Measurements from ENCODE around the gene SERPINA1.

SERPINA1 gene

DNA sequence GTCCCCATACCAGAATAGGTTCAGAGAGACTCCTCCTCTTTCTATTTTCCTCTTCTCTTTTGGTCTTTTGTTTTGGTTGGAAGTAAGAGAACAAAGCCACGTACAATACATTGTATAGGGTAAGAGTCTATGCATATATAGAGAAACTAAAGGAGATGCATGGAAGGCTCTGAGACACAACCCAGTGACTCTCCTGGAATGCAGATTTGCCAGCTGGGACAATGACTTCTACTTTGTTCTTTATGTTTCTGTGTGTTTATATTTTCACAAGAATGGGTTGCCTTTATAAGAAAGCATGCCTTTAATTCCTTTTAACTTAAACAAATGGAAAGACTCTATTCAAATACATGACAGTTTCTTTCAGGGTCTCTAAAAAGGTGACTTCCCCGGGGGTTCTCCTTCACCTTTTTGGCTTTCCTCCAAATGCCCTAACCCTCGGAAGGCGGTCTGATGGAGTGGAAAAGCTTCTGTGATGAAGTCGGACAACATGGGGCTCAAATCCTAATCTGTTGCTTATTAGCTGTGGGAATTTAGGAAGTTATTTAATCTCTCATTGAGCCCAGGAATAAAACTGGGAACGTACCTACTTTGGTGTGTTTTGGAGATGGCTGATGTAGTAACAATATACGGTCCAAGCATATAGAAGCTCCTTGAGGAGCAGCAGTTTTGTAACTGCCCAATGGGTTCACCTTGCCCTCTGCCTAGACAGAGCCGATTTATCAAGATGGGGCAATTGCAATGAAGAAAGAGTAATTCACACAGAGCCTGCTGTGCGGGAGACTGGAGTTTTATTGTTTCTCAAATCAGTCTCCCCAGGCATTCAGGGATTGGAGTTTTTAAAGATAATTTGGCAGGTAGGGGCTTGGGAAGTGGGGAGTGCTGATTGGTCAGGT is 9.1 kb upstream of the SERPINA1 start:
- no peak for DNase-seq

DNA sequence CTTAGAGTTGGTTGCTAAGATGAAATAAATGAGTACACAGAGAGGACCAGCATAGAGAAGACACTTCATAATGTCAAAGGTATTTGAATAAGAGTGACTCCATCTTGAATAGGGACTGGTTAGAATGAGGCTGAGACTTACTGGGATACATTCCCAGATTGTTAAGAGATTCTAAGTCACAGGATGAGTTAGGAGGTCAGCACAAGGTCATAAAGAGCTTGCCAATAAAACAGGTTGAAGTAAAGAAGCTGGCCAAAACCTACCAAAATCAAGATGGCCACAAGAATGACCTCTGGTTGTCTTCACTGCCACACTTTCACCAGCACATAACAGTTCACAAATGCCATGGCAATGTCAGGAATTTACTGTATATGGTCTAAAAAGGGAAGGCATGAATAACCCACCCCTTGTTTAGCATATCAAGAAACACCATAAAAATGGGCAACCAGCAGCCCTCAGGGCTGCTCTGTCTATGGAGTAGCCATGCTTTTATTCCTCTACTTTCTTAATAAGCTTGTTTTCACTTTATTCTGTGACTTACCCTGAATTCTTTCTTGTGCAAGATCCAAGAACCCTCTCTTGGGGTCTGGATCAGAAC is 8.3 kb upstream of the SERPINA1 start:
- DNase-seq: no peak

GRCh38 chr14:94395888-94396574 is 7.6 kb upstream of the SERPINA1 start:
- DNase-seq: no peak

DNA sequence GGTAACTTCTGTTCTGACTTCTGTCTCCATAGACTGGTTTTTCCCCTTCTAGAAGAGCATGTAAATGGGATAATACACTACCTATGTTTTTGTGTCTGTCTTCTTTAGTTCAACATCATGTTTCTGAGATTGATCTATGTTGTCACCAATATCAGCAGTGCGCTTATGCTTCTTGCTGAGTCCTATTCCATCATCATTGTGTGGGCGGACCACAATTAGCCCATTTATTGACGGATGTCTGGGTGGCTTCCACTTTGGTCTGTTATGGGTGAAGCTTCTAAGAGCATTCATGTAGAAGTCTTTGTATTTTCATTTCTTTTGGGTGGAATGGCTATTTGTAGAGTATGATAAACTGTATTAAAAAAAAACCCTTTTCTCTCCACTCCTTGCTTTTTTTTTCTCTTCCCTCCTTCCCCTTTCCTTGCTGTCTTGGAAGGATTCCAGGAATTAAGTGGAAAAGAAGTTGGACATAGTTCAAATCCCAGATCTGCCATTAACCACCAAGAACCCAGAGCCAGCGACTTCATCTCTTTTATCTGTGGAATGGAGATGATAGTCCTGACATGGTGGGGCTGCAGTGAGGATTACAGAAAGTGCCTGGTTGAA is 7.0 kb upstream of the SERPINA1 start:
- DNase-seq: no peak

DNA sequence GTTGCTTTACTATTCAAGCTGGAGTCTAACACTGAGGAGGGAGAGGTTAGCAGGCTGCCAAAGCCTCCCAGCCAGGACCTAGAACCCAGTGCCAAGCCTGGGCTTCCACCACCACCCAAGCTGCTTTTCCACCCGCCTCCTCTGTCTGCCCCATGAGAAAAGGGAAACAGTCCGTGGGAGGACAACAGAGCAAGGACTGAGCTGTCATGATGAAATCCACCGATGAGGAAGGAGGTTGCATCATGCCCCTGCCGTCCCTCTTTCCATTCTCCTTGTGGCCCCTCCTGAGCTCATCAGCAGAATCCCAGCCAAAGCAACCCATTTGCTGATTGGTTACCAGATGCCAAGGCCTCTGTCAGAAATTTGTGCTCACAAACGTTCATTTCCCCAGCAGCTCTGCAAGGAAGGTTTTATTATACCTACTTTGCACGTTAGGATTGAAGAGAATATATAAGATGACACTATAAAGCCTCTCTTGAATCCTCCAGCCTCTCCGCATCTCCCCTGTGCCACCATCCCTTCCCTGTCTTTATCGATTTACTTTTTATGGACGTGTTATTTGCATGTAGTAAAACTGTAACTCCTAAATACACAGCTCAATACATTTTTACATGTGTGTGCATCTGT is 6.3 kb upstream of the SERPINA1 start:
- no peak for DNase-seq

DNA sequence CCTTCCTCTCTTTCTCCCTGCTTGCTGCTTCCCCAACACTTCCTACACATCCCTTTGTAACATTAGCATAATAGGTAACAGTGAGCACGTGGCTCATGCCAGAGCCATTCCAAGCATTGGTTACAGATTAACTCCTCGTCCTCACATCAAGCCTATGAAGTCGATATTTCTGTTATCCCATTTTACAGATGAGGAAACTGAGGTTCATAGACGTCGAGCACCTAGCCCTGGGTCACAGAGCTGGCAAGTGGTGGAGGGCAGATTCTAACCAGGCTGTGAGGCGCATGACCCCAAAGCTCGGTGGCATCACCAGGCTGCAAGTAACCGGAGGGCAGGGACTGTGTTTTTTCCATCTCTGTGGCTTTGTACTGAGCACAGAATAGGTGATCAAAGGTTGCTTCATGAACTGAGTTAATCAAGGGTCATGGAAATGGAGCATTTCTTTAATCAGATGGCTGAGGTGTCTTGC is 5.7 kb upstream of the SERPINA1 start:
- no peak for DNase-seq

GRCh38 chr14:94393474-94393873 is 5.1 kb upstream of the SERPINA1 start:
- DNase-seq: no peak

- DNase-seq: no peak
Measured at GRCh38 chr14:94392510-94392935, 4.1 kb upstream of the SERPINA1 start.

GRCh38 chr14:94391281-94391975 is 3.0 kb upstream of the SERPINA1 start:
- DNase-seq: no peak

DNA sequence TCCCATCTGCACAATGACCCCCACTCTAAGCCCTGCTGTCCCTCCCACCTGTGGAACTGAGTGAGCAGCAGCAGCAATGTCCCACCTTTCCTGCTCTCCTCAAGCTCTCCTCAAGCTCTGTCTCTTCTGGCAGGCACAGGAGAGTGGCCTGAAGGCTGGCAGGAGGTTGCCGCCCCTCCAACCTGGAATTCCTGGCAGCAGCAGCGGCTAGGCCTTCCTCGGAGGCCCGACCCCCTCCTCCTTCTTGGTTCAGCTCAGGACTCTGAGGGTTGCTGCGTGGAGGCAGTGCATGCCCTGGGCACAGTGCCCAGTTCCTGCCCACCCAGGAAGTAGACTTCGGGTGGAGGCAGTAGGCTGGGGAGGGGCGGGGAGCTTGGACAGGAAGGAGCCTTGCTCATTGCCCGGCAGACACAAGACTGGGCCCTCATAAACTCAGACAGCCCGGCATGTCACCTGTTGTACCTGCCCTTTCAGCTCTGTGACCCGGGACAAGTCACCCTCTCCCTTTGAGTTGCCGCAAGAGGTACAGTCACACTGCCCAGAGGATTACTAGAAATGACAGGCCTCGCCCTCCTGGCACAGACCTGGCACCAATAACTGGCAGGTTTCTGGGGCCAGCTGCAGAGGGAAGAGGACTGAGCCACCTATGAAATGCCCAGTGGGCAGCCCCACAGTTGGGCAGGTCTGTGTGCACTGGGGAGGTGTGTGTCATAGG is 2.1 kb upstream of the SERPINA1 start:
- DNase-seq: no peak

DNA sequence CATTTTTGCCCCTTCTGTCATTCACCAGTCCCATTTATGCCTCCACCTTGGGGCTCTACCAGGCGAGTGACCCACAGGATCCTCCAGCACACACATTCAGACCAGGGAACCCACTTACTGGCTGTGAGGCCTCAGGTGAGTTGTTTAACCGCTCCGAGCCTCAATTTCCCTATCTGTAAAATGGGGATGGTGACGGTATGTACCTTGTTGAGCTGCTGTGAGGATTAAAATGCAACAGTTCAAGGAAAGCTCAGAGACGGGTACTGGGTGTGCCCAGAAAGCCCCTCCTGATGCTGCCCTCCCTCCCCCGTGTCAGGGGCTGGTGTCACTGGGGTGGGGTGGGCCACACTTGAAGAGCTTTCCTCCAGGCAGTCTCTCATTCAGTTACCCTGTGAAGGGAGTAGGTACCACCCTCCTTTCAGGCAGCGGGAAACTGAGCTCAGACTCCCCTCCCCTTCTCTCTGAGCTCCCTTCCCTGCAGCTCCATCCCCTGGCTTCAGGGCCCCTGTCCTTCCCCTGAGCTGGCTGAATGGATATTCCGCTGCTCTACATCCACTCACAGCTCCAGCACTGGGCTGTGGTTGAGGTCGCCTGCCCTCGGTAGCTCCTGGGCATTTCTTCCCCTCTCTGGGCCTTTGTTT is 1.4 kb upstream of the SERPINA1 start:
- no peak for DNase-seq

DNA sequence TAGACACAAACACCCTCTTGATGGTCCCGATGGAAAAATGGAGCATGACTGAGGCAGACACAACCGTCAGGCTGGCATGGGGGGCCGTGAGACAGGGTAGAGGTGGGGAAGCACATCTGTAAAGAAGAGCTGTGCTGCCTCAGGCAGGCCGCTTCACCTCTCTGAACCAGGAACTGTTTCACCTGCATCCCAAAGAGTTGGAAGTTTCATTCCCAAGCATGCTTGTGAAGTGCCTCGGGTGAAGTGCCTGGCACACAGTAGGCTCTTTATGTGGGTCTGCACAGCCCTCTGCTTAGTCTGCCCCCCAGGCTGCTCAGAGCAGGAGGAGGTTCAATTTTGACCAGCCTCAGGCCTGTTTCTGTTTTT is 685 bp upstream of the SERPINA1 start:
- no peak for DNase-seq

- DNase-seq: no peak
Measured at GRCh38 chr14:94388027-94388383, 397 bp downstream of the SERPINA1 start.

- no peak for DNase-seq
Measured at GRCh38 chr14:94387051-94388026, 1.1 kb downstream of the SERPINA1 start.

DNA sequence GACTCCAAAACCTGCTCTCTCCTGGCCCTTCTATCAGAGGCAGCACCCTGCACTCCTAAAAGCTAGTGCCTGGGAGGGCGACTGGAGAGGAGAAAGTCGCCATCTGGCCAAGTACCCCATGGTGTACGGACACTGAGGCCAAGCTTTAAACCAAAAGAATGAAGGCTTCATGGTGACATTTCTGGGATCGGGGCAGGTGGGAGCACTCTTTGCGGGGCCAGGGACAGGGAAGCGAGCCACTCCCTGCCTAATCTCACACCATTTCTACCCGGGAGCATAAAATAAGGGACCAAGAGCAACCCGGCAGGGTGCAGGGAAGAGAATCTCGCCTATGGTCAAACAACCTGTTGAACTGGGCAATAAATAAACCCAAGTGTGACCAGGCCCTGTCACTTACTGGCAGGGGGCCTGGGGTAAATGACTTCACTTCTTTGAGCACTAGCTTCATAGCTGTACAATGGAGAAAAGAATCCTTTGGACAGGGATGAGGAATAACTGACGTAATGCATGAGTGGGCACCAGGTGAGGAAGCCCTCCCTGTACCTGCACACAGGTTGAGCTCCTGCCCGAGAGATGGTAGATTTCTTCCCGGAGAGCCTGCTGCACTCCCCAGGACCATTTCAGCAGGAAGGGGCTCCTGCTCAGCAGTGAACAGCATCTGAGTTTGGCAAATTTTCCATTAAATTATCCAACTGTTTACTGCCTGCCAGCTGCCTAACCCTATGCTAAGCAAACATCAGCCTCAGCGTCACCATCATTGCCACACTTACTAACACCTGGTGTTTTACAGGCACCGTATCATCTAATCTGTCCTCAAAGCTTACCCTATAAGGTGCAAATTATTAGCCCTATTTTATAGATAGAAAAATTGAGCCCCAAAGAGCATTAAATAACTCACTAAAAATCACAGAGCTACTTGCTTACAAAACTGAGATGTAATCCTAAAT is 2.0 kb downstream of the SERPINA1 start:
- peak; percentile 51 for DNase-seq

DNA sequence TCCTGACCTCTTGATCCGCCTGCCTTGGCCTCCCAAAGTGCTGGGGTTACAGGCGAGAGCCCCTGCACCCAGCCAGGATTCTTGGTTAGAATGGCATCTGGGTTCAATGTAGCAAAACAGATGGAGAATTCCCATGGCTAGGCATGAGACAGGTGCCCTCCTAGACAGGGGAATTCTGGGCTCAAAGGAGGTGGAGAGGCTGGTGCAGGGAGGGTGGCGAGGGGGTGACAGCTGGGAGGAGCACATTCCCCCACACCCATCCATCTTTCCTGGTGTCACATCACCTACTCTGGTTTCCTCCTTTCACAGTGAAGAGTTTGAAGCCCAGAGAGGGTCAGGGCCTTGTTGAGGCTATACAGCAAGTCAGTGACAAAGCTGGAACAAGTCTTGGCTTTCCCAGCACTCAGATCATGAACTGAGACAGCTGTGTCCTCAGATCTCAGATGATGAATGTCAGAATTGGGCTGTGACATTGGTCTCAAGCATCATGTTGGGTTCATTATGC is 2.8 kb downstream of the SERPINA1 start:
- DNase-seq: no peak

GRCh38 chr14:94384342-94384741 is 4.1 kb downstream of the SERPINA1 start:
- DNase-seq: no peak

DNA sequence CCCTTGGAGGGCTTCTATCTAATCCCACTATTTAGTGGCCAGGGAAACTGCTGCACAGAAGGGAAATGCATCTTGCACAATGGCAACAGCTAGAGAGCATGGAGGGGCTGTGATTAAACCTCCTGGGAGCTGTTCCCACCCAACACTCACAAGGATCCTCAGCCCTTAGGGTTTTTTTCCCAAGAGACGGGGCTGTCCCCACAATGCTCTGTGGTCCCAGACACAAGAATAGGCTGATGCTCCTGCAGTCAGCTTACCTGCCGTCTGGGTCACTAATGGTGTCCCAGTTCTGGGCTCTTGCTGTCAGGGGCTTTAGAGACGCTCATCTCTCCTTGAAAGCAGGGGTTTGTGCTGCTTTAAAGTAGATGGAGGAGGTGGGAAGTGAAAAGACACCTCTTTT is 4.6 kb downstream of the SERPINA1 start:
- no peak for DNase-seq
